HL-60 (cell line): ENCODE measurements around the gene TMEM233.

Experiments used
- DNase-seq, 2 experiments: peaks; one replicate each; pipeline ENCODE4 v3.0.0-alpha.2; 2010 to 2020; ENCODE audit warnings: low read depth in 1 of 2, low spot score in 1 of 2
- H3K27ac ChIP-seq: fragments of 250-450 bp; sonication (Bioruptor Pico); replicated peaks from 2 replicates; pipeline ENCODE4 v1.5.1; 2020; ENCODE audit warnings: mild to moderate bottlenecking, moderate library complexity
- H3K27me3 ChIP-seq: fragments of 250-450 bp; sonication (Bioruptor Pico); 2 replicates; pipeline ENCODE4 v1.5.1; 2021; ENCODE audit warnings: mild to moderate bottlenecking, moderate library complexity; ENCODE audit not compliant: insufficient read depth, poor library complexity, severe bottlenecking
- H3K4me3 ChIP-seq: replicated peaks from 2 replicates; pipeline ENCODE4 v1.5.1; 2011; ENCODE audit warnings: mild to moderate bottlenecking, control low read depth, low read length; ENCODE audit not compliant: insufficient read depth
- CTCF ChIP-seq: IDR thresholded peaks from one replicate; pipeline ENCODE4 v1.5.1; 2011; ENCODE audit warnings: low read length, control low read depth, inconsistent platforms; ENCODE audit not compliant: insufficient read depth
- GABPA ChIP-seq: IDR thresholded peaks from 2 replicates; pipeline ENCODE4 v1.6.1; 2012; ENCODE audit warnings: low read depth
- POLR2AphosphoS5 ChIP-seq: IDR thresholded peaks from 2 replicates; pipeline ENCODE4 v1.6.1; 2012; ENCODE audit warnings: low read depth
- REST ChIP-seq: IDR thresholded peaks from 2 replicates; pipeline ENCODE4 v1.6.1; 2012; ENCODE audit warnings: low read depth; ENCODE audit not compliant: insufficient replicate concordance
- SPI1 ChIP-seq: IDR thresholded peaks from 2 replicates; pipeline ENCODE4 v1.6.1; 2012; ENCODE audit warnings: low read depth, mild to moderate bottlenecking, borderline replicate concordance
- long read RNA-seq: library from polyadenylated mRNA; unstranded; transcript quantifications from one replicate; pipeline ENCODE4 v2.0.0, GENCODE V29; 2020

Gene TMEM233
- long read RNA-seq: 0 reads

GRCh38 chr12:119593578-119594398 is at the start of gene TMEM233:
TMEM233 (plus strand) TSS chr12:119593774; CDS start chr12:119593849, 75 bp downstream.
- DNase-seq: no peak
- H3K27me3 ChIP-seq: peaks cover 34% of the 10 kb centered on the region
- H3K27ac ChIP-seq: no peak within 1 kb of the TSS
- TF ChIP-seq CTCF (no peak), REST (no peak), SPI1 (no peak), GABPA (no peak), POLR2AphosphoS5 (no peak)
- H3K4me3 ChIP-seq: no peak within 1 kb of the TSS

- no peaks in the 10 kb centered on the region for H3K27me3 ChIP-seq
- no peak overlapping the region for H3K4me3 ChIP-seq
- no peak overlapping the region for H3K27ac ChIP-seq
- peak; percentile 77 for TF ChIP-seq CTCF
- no peak for TF ChIP-seq GABPA
- DNase-seq: peak; percentile 20 to 50
These were observed 48.6 kb upstream of the TMEM233 start for GRCh38 chr12:119544765-119545625.

- no peak overlapping the region for H3K27ac ChIP-seq
- H3K27me3 ChIP-seq: peaks cover 2% of the 10 kb centered on the region
- TF ChIP-seq CTCF (no peak), SPI1 (peak; percentile 32; the same call in 1 of the 2 replicates), POLR2AphosphoS5 (no peak), GABPA (no peak), REST (no peak)
- no peak for DNase-seq
- no peak overlapping the region for H3K4me3 ChIP-seq
These were observed 47.2 kb upstream of the TMEM233 start for GRCh38 chr12:119546340-119546739.
